Ovary (tissue), 3 donors: Measurements from ENCODE around the gene RALGPS2.

Source experiments
- CTCF ChIP-seq, 3 donors: fragments of 450-650 bp in 2 of 3; fragments of 200-600 bp in 1 of 3; IDR thresholded peaks; one replicate each; pipeline versions ENCODE4 v1.5.1 to v1.8.0; 2016 to 2022; ENCODE audit warnings: antibody characterized with exemption in 3 of 3, mild to moderate bottlenecking in 1 of 3
- POLR2A ChIP-seq: fragments of 450-650 bp; IDR thresholded peaks from one replicate; pipeline ENCODE4 v1.6.1; 2017; ENCODE audit warnings: antibody characterized with exemption, mild to moderate bottlenecking, moderate library complexity
- donor health status: DM: no; HTN: no; CAD: no.

- TF ChIP-seq CTCF (IDR thresholded peaks at IDR 0.05), result no peak
- TF ChIP-seq POLR2A, result no peak
Observed at GRCh38 chr1:178849918-178850317, 124.9 kb downstream of the RALGPS2 start.
